BE2C (cell line): Measurements from ENCODE around the gene PARD3.
A peak's percentile ranks its signal among the peaks of the same experiment; 100 is the strongest.

Experiments
- DNase-seq: peaks from one replicate; pipeline ENCODE4 v3.0.0-alpha.2; 2020
- H3K27me3 ChIP-seq: fragments of 250-450 bp; sonication (Bioruptor Pico); 2 replicates; pipeline ENCODE4 v1.5.1; 2020; ENCODE audit warnings: mild to moderate bottlenecking
- H3K36me3 ChIP-seq: fragments of 250-450 bp; sonication (Bioruptor Pico); 2 replicates; pipeline ENCODE4 v1.5.1; 2020; ENCODE audit warnings: mild to moderate bottlenecking
- H3K4me1 ChIP-seq: fragments of 250-450 bp; sonication (Bioruptor Pico); 2 replicates; pipeline ENCODE4 v1.5.1; 2020
- H3K4me3 ChIP-seq: 2 replicates; pipeline ENCODE4 v1.5.1; 2011; ENCODE audit warnings: low read depth, low read length
- H3K9me3 ChIP-seq: fragments of 250-450 bp; sonication (Bioruptor Pico); 2 replicates; pipeline ENCODE4 v1.5.1; 2020
- TF ChIP-seq, protein P1 (sequence below): IDR thresholded peaks from 2 replicates; pipeline ENCODE4 v1.5.1; 2012; ENCODE audit warnings: mild to moderate bottlenecking, low read depth, low read length

Gene PARD3

DNA sequence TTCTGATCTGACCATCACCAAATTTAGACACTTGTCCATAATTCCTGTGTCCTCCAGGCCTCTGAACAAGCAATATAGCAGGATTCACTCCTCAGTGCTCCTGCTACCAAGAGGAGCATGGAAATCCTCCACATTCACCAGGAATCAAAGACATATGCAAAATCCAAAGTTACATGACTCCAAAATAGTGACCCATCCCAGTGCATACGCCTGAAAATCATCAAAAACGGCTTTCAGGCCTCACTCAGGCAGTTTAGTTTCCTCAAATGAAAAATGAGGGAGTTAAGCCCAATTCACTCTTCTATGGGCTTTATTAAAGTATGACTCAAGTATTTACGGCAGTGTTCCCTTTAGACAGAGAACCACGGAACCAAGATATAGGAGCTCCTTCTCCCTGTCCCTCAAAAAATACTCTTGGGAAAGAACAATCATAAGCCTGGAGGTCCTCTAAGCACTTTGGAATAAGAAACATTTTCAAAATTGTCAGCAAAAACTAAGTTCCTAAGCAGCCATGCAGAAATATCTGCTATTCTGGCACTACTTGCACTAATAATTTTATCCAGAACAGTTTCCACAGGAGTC, 240.7 kb downstream of the PARD3 start:
- Histone ChIP-seq H3K4me3 (no peak overlapping the region), H3K27me3 (no peaks in the 10 kb centered on the region), H3K9me3 (no peaks in the 10 kb centered on the region), H3K4me1 (peaks cover 10% of the 10 kb centered on the region), H3K36me3 (no peaks in the 10 kb centered on the region)
- DNase-seq: no peak
- TF ChIP-seq, protein P1, sequence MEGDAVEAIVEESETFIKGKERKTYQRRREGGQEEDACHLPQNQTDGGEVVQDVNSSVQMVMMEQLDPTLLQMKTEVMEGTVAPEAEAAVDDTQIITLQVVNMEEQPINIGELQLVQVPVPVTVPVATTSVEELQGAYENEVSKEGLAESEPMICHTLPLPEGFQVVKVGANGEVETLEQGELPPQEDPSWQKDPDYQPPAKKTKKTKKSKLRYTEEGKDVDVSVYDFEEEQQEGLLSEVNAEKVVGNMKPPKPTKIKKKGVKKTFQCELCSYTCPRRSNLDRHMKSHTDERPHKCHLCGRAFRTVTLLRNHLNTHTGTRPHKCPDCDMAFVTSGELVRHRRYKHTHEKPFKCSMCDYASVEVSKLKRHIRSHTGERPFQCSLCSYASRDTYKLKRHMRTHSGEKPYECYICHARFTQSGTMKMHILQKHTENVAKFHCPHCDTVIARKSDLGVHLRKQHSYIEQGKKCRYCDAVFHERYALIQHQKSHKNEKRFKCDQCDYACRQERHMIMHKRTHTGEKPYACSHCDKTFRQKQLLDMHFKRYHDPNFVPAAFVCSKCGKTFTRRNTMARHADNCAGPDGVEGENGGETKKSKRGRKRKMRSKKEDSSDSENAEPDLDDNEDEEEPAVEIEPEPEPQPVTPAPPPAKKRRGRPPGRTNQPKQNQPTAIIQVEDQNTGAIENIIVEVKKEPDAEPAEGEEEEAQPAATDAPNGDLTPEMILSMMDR: no peak

DNA sequence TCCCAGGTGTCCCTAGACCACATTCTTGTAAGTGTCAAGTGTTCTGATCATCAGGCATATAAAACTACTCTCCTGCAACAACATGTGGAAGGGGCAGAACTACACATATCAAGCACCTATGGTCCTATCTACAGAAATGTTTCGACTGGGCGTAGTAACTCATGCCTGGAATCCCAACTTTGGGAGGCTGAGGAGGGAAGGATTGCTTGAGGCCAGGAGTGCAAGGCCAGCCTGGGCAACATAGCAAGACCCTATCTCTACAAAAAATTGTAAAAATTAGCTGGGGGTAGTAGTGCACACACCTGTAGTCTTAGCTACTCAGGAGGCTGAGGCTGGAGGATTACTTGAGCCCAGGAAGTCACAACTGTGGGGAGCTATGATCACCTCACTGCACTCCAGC, 244.2 kb downstream of the PARD3 start:
- Histone ChIP-seq H3K36me3 (no peaks in the 10 kb centered on the region), H3K4me3 (no peak overlapping the region), H3K9me3 (no peaks in the 10 kb centered on the region), H3K27me3 (no peaks in the 10 kb centered on the region), H3K4me1 (peaks cover 17% of the 10 kb centered on the region)
- DNase-seq: no peak
- TF ChIP-seq, protein P1: no peak

DNA sequence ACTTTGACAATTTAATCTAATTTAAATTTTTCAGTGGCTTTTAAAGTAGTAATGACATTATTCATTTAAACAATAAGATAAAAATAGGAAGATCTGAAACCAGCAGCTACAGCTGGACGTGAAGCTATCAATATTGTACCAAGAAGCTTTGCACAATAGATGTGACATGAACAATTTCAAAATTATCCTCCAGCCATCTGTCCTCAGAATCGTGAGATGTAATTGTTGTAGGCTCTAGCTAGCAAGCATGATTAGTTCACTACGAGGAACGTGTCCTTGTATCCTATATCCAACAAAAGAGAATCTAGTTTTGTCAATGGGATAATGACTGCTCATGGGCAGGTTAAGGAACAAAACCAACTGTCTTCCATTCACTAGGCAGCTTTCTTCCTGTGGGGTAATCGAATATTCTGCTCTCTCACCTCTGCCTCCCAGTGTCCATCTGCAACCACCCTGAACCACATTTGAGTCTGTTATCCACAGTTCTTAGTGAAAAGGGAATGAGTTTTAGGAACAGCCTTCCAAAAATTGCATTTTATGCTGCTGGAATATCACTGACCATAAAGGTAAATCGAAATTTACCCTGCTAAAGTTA, 247.3 kb downstream of the PARD3 start:
- H3K27me3 ChIP-seq: no peaks in the 10 kb centered on the region
- peaks cover 20% of the 10 kb centered on the region for H3K4me1 ChIP-seq
- no peak overlapping the region; the same call in 1 of the 2 replicates for H3K4me3 ChIP-seq
- H3K9me3 ChIP-seq: no peaks in the 10 kb centered on the region
- no peak for DNase-seq
- TF ChIP-seq, protein P1: 0 out of 2 replicates have a peak, but pooled peaks have one; percentile 9
- H3K36me3 ChIP-seq: no peaks in the 10 kb centered on the region

DNA sequence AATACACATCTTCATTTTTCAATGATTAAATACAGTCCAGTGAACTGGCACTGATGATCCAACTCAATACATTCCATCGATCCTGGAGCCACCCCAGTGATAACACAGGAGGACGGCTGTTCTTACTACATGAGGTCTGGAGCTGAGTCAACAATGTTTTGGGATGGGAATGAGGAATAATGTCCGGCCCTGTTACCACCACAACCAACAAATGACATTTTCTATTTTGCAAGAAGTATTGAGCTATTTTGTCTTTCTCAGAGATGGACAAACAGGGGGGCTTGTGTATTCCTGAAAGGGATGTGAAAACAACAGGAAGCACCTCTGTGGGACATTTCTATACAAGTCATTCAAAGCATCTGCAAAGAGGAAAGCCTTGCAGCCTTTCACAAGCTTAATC, 249.2 kb downstream of the PARD3 start:
- Histone ChIP-seq H3K27me3 (no peaks in the 10 kb centered on the region), H3K4me1 (peaks cover 16% of the 10 kb centered on the region), H3K36me3 (no peaks in the 10 kb centered on the region), H3K9me3 (no peaks in the 10 kb centered on the region), H3K4me3 (no peak overlapping the region)
- DNase-seq: no peak
- TF ChIP-seq, protein P1: no peak

DNA sequence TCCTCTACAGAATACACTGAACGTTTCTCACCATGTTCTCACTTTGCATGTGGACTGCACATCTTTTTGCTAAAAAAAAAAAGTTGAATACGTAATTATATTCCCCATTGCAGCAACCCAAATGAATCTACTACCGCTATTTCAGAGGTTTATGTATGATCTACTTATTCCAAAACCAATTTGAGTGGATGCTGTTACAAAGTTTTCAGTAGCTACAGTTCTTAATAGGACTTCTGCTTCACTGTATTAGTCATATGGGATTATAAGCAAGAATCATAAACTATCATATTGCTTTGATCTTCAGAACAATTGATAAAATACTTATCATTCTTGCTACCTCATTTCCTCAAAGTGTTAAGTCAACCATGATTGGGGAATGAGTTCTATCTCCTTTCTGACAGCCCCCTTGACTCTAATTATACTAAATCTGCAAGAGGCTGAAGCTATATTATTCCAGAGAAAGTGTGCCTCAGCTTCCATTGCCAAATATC, 257.0 kb downstream of the PARD3 start:
- TF ChIP-seq, protein P1: no peak
- Histone ChIP-seq H3K36me3 (no peaks in the 10 kb centered on the region), H3K4me1 (no peaks in the 10 kb centered on the region), H3K9me3 (no peaks in the 10 kb centered on the region), H3K27me3 (no peaks in the 10 kb centered on the region), H3K4me3 (no peak overlapping the region)
- DNase-seq: no peak

DNA sequence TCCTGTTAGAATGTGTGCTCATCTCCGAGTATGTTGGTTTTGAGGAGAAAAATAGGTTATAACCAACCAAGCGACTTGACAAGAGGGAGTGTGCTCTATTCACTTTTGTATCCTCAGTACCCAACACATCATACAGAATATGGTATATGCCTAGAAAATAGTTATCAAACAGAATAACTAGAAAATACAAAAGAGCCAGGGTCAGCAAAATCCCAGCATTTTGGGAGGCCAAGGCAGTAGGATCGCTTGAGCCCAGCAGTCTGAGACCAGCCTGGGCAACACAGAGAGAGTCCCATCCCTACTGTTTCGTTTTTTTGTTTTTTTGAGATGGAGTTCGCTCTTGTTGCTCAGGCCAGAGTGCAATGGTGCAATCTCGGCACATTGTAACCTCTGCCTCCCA, 257.9 kb downstream of the PARD3 start:
- Histone ChIP-seq H3K27me3 (no peaks in the 10 kb centered on the region), H3K9me3 (no peaks in the 10 kb centered on the region), H3K4me3 (no peak overlapping the region), H3K36me3 (no peaks in the 10 kb centered on the region), H3K4me1 (no peaks in the 10 kb centered on the region)
- TF ChIP-seq, protein P1: no peak
- DNase-seq: no peak
